GM23248 (cell line): ENCODE data around the gene RAD54L2.

Experiments
- EZH2 ChIP-seq: fragments of 200-600 bp; sonication (generic); IDR thresholded peaks from 2 replicates; pipeline ENCODE4 v1.6.1; 2018; ENCODE audit warnings: antibody characterized with exemption, mild to moderate bottlenecking; ENCODE audit not compliant: insufficient read depth, poor library complexity, severe bottlenecking
- EZH2phosphoT487 ChIP-seq: fragments of 200-600 bp; sonication (generic); IDR thresholded peaks from 2 replicates; pipeline ENCODE4 v1.6.1; 2018; ENCODE audit warnings: antibody characterized with exemption, moderate library complexity, mild to moderate bottlenecking, low read depth; ENCODE audit not compliant: insufficient read depth

- no peak for TF ChIP-seq EZH2
- TF ChIP-seq EZH2phosphoT487, result no peak
Observed at GRCh38 chr3:51549311-51549710, 10.8 kb downstream of the RAD54L2 start.
